HepG2 (cell line): ENCODE data around the gene DUSP7. TPM values are rescaled to one million over a fixed set of nuclear protein-coding genes. Genes with fewer than 3 reads are reported as not detected.

Experiments used
- ATAC-seq: fragments of 200-7000 bp; cut with Tn5 transposase; 3 replicates; pipeline ENCODE4 v1.9.1; 2020; ENCODE audit warnings: mild to moderate bottlenecking, moderate library complexity
- BruUV-seq: library from RNA; stranded (reverse); fragments of 400-500 nt; replicated peaks from 2 replicates; lab custom pipeline; 2021; lab: Mats Ljungman, UMichigan
- CTCF ChIA-PET: fragments of 300-600 bp; formaldehyde crosslinking; extraction: SDS; loops from one replicate; lab custom pipeline; 2021; ENCODE audit warnings: low total read pairs, inconsistent platforms, low intra/inter-chr PET ratio; lab: Yijun Ruan, JAX
- POLR2A ChIA-PET: fragments of 350-600 bp; sonication (Branson Sonifier 250); formaldehyde crosslinking; loops from one replicate; lab custom pipeline; 2020; ENCODE audit warnings: antibody characterized with exemption, inconsistent platforms; lab: Yijun Ruan, JAX
- DNase-seq: peaks from one replicate; pipeline ENCODE4 v3.0.0-alpha.2; 2015; ENCODE audit warnings: low spot score
- FAIRE-seq: peaks from 3 replicates; lab custom pipeline; 2011; peaks lifted over from hg19 to GRCh38; lab: Jason Lieb, UNC
- H2AFZ ChIP-seq: one replicate; pipeline ENCODE4 v1.6.1; 2011; ENCODE audit warnings: low read length, inconsistent platforms
- H3K27ac ChIP-seq: fragments of 300-600 bp; 3 replicates; pipeline ENCODE4 v1.8.0; 2011; ENCODE audit warnings: mixed run types, mild to moderate bottlenecking, mixed read lengths, low read length, inconsistent platforms; ENCODE audit not compliant: insufficient read depth; ENCODE audit errors: extremely low read length
- H3K27me3 ChIP-seq, 2 experiments: fragments of 200-600 bp in 1 of 2; 2 replicates in 1 of 2; 3 replicates in 1 of 2; pipeline versions ENCODE4 v1.6.0 to v1.8.0; 2011; ENCODE audit warnings: low read length in 2 of 2, mild to moderate bottlenecking in 2 of 2, moderate library complexity in 2 of 2, inconsistent platforms in 1 of 2; ENCODE audit not compliant: insufficient read depth in 2 of 2, control insufficient read depth in 1 of 2
- H3K36me3 ChIP-seq, 2 experiments: fragments of 200-600 bp in 1 of 2; replicated peaks in 1 of 2; 2 replicates in 1 of 2; 3 replicates in 1 of 2; pipeline versions ENCODE4 v1.5.1 to v1.8.0; 2011; ENCODE audit warnings: low read length in 2 of 2, inconsistent platforms in 1 of 2; ENCODE audit not compliant: insufficient read depth in 2 of 2, control insufficient read depth in 1 of 2
- H3K4me1 ChIP-seq: 2 replicates; pipeline ENCODE4 v1.5.1; 2012; ENCODE audit warnings: low read length, inconsistent platforms; ENCODE audit not compliant: insufficient read depth
- H3K4me2 ChIP-seq: 2 replicates; pipeline ENCODE4 v1.6.0; 2011; ENCODE audit warnings: low read depth, low read length, inconsistent platforms
- H3K4me3 ChIP-seq, 3 experiments: fragments of 200-600 bp in 1 of 3; sonication (generic), shearing (Covaris generic) in 1 of 3; replicated peaks in 1 of 3; 2 replicates each; pipeline ENCODE4 v1.5.1; 2011 to 2016; ENCODE audit warnings: low read length in 3 of 3, inconsistent platforms in 2 of 3, low read depth in 2 of 3, mild to moderate bottlenecking in 2 of 3, control low read depth in 1 of 3, mixed read lengths in 1 of 3; ENCODE audit not compliant: insufficient read depth in 1 of 3
- H3K79me2 ChIP-seq: one replicate; pipeline ENCODE4 v1.6.1; 2011; ENCODE audit warnings: low read length, inconsistent platforms; ENCODE audit not compliant: insufficient read depth
- H3K9ac ChIP-seq: 2 replicates; pipeline ENCODE4 v1.6.0; 2011; ENCODE audit warnings: mild to moderate bottlenecking, low read depth, low read length, inconsistent platforms; ENCODE audit not compliant: insufficient read depth
- H3K9me3 ChIP-seq: 2 replicates; pipeline ENCODE4 v1.5.1; 2012; ENCODE audit warnings: mild to moderate bottlenecking, low read length
- H4K20me1 ChIP-seq: 2 replicates; pipeline ENCODE4 v1.6.0; 2011; ENCODE audit warnings: inconsistent platforms, mild to moderate bottlenecking, low read length, moderate library complexity; ENCODE audit not compliant: insufficient read depth
- ELK4 ChIP-seq: sonication (generic); formaldehyde crosslinking; IDR thresholded peaks from 2 replicates; pipeline ENCODE4 v1.9.0; 2021; ENCODE audit warnings: missing genetic modification reagents, borderline replicate concordance
- SNAPC5 ChIP-seq: sonication (generic); formaldehyde crosslinking; IDR thresholded peaks from 2 replicates; pipeline ENCODE4 v1.8.1; 2023; ENCODE audit warnings: mild to moderate bottlenecking, missing genetic modification reagents, borderline replicate concordance
- ZC3H13 ChIP-seq: sonication (generic); formaldehyde crosslinking; IDR thresholded peaks from 2 replicates; pipeline ENCODE4 v1.8.1; 2023; ENCODE audit warnings: mild to moderate bottlenecking, missing genetic modification reagents, moderate library complexity
- ZNF263 ChIP-seq: sonication (generic); formaldehyde crosslinking; IDR thresholded peaks from 2 replicates; pipeline ENCODE4 v1.4.0; 2020; ENCODE audit warnings: missing genetic modification reagents
- ZNF687 ChIP-seq: sonication (generic); formaldehyde crosslinking; IDR thresholded peaks from 2 replicates; pipeline ENCODE4 v1.5.1; 2020; ENCODE audit warnings: mild to moderate bottlenecking, missing genetic modification reagents, moderate library complexity
- WGBS: methylation state at CpG from one replicate; pipeline ENCODE4 v1.1.6; 2017; ENCODE audit warnings: low lambda C conversion rate; 5-methylcytosine and 5-hydroxymethylcytosine counted together
- in situ Hi-C: cut with HindIII; loops from 2 replicates; pipeline ENCODE4 v1.10.0; 2017; ENCODE audit warnings: low pct_unique_long_range_greater_than_20kb; ENCODE audit not compliant: extremely low pct_ligation_motif_present
- intact Hi-C: fragments of 100-400 bp; cut with micrococcal nuclease; formaldehyde crosslinking; loops from one replicate; pipeline ENCODE4 v1.10.0; 2022; ENCODE audit not compliant: unreplicated experiment
- polyA plus RNA-seq, 8 experiments: library from polyadenylated mRNA; depleted of rRNA in 3 of 8; stranded (reverse) in 7 of 8; unstranded in 1 of 8; fragments of >200 nt; fragmentation: Illumina TruSeq in 4 of 8; extraction: Trizol in 4 of 8; gene quantifications; 2 replicates each; pipeline versions ENCODE4 v1.2.1 to v1.2.3, GENCODE V29; 2011 to 2016; ENCODE audit warnings: low read depth in 4 of 8, missing spikeins in 1 of 8, mixed read lengths in 1 of 8; ENCODE audit not compliant: insufficient read depth in 1 of 8
- total RNA-seq, 5 experiments: library from RNA; depleted of rRNA; stranded (reverse); fragments of >200 nt; fragmentation: Illumina TruSeq; extraction: Trizol; gene quantifications; 2 replicates each; pipeline ENCODE4 v1.2.3, GENCODE V29; 2016; ENCODE audit warnings: low read depth in 1 of 5

The DUSP7 gene
- total and polyA plus RNA-seq, 2 of the 13 experiments (the other 11 are each of a cell fraction or from before 2014, with no cell fraction given), result 6.6 to 8.8 TPM

- no peaks in the 10 kb centered on the region for H4K20me1 ChIP-seq
- in situ Hi-C loops (loop anchor here (5.0 kb wide), 2 partner anchors 37 to 137 kb away; no protein-coding TSS in a partner anchor), intact Hi-C loops (loop anchor here (2.0 kb wide), 2 partner anchors 32 to 48 kb away; no protein-coding TSS in a partner anchor)
- H2AFZ ChIP-seq, result no peak overlapping the region
- no peak for TF ChIP-seq SNAPC5 (CRISPR knock-in tag)
- 0 out of 2 replicates have a peak, but pooled peaks have one; percentile 32 for TF ChIP-seq ZNF263
- peak; percentile 5; the same call in 1 of the 2 replicates for TF ChIP-seq ZNF687 (CRISPR knock-in tag)
- no peak for TF ChIP-seq ELK4 (CRISPR knock-in tag)
- no peak for TF ChIP-seq ZC3H13
- DNase-seq (no peak), ATAC-seq (no peak), FAIRE-seq (no peak)
- no peak overlapping the region for H3K27ac ChIP-seq
- H3K4me3 ChIP-seq, result peak overlapping the region in 1 of 3 experiments; percentile 42; a peak in 1 of 6 replicates
- POLR2A ChIA-PET, result interaction anchor here (0.8 to 2.2 kb wide), 6 partner anchors 9 to 150 kb away, joined by 3 to 9 read pairs (median 4); partner anchors contain the start of genes DUSP7, POC1A, RPL29 and RRP9
- H3K79me2 ChIP-seq, result no peaks in the 10 kb centered on the region
- 40% methylated on average over 2 of the region's 4 CpGs for WGBS
- no peaks in the 10 kb centered on the region for H3K36me3 ChIP-seq
- H3K27me3 ChIP-seq, result peaks cover 0 to 45% of the 10 kb centered on the region in 2 experiments; a peak in 3 of 5 replicates
- H3K9ac ChIP-seq, result no peak overlapping the region
- H3K4me2 ChIP-seq, result peak overlapping the region; percentile 62; the same call in 1 of the 2 replicates
- H3K4me1 ChIP-seq, result peaks cover 36% of the 10 kb centered on the region
- H3K9me3 ChIP-seq, result no peaks in the 10 kb centered on the region
- CTCF ChIA-PET, result interaction anchor here (1.9 to 9.0 kb wide), 4 partner anchors 48 to 139 kb away, joined by 8 to 110 read pairs (median 38); partner anchors contain the start of gene DUSP7
- no TSS peak for BruUV-seq
Measured at GRCh38 chr3:52004906-52005395, 51.4 kb downstream of the DUSP7 start.
